WTC11 (cell line): Measurements from ENCODE around the gene ARHGAP18. TPM values are rescaled to one million over a fixed set of nuclear protein-coding genes. Genes with fewer than 3 reads are reported as not detected.

Experiments
- ATAC-seq: fragments of 200-7000 bp; cut with Tn5 transposase; 2 replicates; pipeline ENCODE4 v1.10.0; 2021; ENCODE audit warnings: mild to moderate bottlenecking, moderate library complexity
- CTCF ChIA-PET: fragments of 300-600 bp; sonication (Branson Sonifier 250); formaldehyde crosslinking; loops from one replicate; lab custom pipeline; 2021; ENCODE audit warnings: antibody characterized with exemption; lab: Charles Lee
- POLR2A ChIA-PET: fragments of 350-600 bp; sonication (Branson Sonifier 250); formaldehyde crosslinking; loops from one replicate; lab custom pipeline; 2021; ENCODE audit warnings: antibody characterized with exemption; lab: Charles Lee
- DNase-seq: peaks from one replicate; pipeline ENCODE4 v3.0.0; 2021; ENCODE audit warnings: low spot score
- H3K27ac Mint-ChIP-seq: 2 replicates; pipeline ENCODE4 v1.8.0; 2021; ENCODE audit warnings: mixed read lengths
- H3K27me3 Mint-ChIP-seq: 2 replicates; pipeline ENCODE4 v1.8.0; 2021; ENCODE audit warnings: low read depth, mild to moderate bottlenecking, moderate library complexity, mixed read lengths
- H3K36me3 Mint-ChIP-seq: 2 replicates; pipeline ENCODE4 v1.8.0; 2021; ENCODE audit warnings: mixed read lengths
- H3K4me1 Mint-ChIP-seq: 2 replicates; pipeline ENCODE4 v1.8.0; 2022; ENCODE audit warnings: mixed read lengths
- H3K4me3 Mint-ChIP-seq: 2 replicates; pipeline ENCODE4 v1.8.0; 2021; ENCODE audit warnings: mild to moderate bottlenecking, moderate library complexity, mixed read lengths
- H3K9me3 Mint-ChIP-seq: 2 replicates; pipeline ENCODE4 v1.8.0; 2021; ENCODE audit warnings: mixed read lengths
- CREM ChIP-seq: sonication (generic); formaldehyde crosslinking; IDR thresholded peaks from 2 replicates; pipeline ENCODE4 v1.8.1; 2022; ENCODE audit warnings: mild to moderate bottlenecking, missing genetic modification reagents, moderate library complexity
- E2F5 ChIP-seq: sonication (generic); formaldehyde crosslinking; IDR thresholded peaks from 2 replicates; pipeline ENCODE4 v1.8.1; 2022; ENCODE audit warnings: mild to moderate bottlenecking, moderate library complexity, missing genetic modification reagents
- EMX1 ChIP-seq: fragments of 250-450 bp; sonication (Bioruptor Pico); IDR thresholded peaks from 2 replicates; pipeline ENCODE4 v1.8.0; 2021; ENCODE audit warnings: mild to moderate bottlenecking
- GABPB1 ChIP-seq: sonication (generic); formaldehyde crosslinking; IDR thresholded peaks from 2 replicates; pipeline ENCODE4 v1.8.1; 2023; ENCODE audit warnings: mild to moderate bottlenecking, missing genetic modification reagents
- IRF1 ChIP-seq: sonication (generic); formaldehyde crosslinking; IDR thresholded peaks from 2 replicates; pipeline ENCODE4 v1.8.0; 2023; ENCODE audit warnings: missing genetic modification reagents
- MLX ChIP-seq: sonication (generic); formaldehyde crosslinking; IDR thresholded peaks from 2 replicates; pipeline ENCODE4 v1.8.1; 2023; ENCODE audit warnings: mild to moderate bottlenecking, missing genetic modification reagents, moderate library complexity
- MYBL2 ChIP-seq: sonication (generic); formaldehyde crosslinking; IDR thresholded peaks from 2 replicates; pipeline ENCODE4 v1.8.1; 2023; ENCODE audit warnings: mild to moderate bottlenecking, moderate library complexity, missing genetic modification reagents
- NR3C1 ChIP-seq: sonication (generic); formaldehyde crosslinking; conservative IDR thresholded peaks from 2 replicates; pipeline ENCODE4 v1.8.1; 2023; ENCODE audit warnings: low read depth, mild to moderate bottlenecking, missing genetic modification reagents
- OVOL2 ChIP-seq: fragments of 250-450 bp; sonication (Bioruptor Pico); IDR thresholded peaks from 2 replicates; pipeline ENCODE4 v1.9.0; 2021; ENCODE audit warnings: mild to moderate bottlenecking, borderline replicate concordance
- RELA ChIP-seq: sonication (generic); formaldehyde crosslinking; IDR thresholded peaks from 2 replicates; pipeline ENCODE4 v1.8.1; 2022; ENCODE audit warnings: missing genetic modification reagents, mild to moderate bottlenecking, borderline replicate concordance
- RORB ChIP-seq: fragments of 250-450 bp; sonication (Bioruptor Pico); IDR thresholded peaks from 2 replicates; pipeline ENCODE4 v1.9.0; 2021; ENCODE audit warnings: mild to moderate bottlenecking
- SMAD3 ChIP-seq: sonication (generic); formaldehyde crosslinking; IDR thresholded peaks from 2 replicates; pipeline ENCODE4 v1.8.0; 2022; ENCODE audit warnings: missing genetic modification reagents, mild to moderate bottlenecking, borderline replicate concordance
- SMAD4 ChIP-seq: sonication (generic); formaldehyde crosslinking; IDR thresholded peaks from 2 replicates; pipeline ENCODE4 v1.8.0; 2022; ENCODE audit warnings: mild to moderate bottlenecking, missing genetic modification reagents
- USF1 ChIP-seq: sonication (generic); formaldehyde crosslinking; IDR thresholded peaks from 2 replicates; pipeline ENCODE4 v1.8.0; 2022; ENCODE audit warnings: mild to moderate bottlenecking, missing genetic modification reagents
- ZNF396 ChIP-seq: fragments of 250-450 bp; sonication (Bioruptor Pico); IDR thresholded peaks from 2 replicates; pipeline ENCODE4 v1.8.0; 2021; ENCODE audit warnings: mild to moderate bottlenecking, moderate library complexity, borderline replicate concordance
- total RNA-seq: library from RNA; stranded (reverse); gene quantifications from 3 replicates; pipeline ENCODE4 v1.2.3, GENCODE V29; 2021
- TF ChIP-seq, protein P1 (sequence below): sonication (generic); formaldehyde crosslinking; IDR thresholded peaks from 2 replicates; pipeline ENCODE4 v1.8.1; 2023; ENCODE audit warnings: mild to moderate bottlenecking, missing genetic modification reagents, moderate library complexity
- TF ChIP-seq, protein P2 (sequence below): fragments of 250-450 bp; sonication (Bioruptor Pico); IDR thresholded peaks from 2 replicates; pipeline ENCODE4 v1.9.0; 2021; ENCODE audit warnings: mild to moderate bottlenecking
- TF ChIP-seq, protein P3 (sequence below): sonication (generic); formaldehyde crosslinking; IDR thresholded peaks from 2 replicates; pipeline ENCODE4 v1.8.0; 2023; ENCODE audit warnings: mild to moderate bottlenecking, missing genetic modification reagents
- TF ChIP-seq, protein P4 (sequence below): fragments of 200-600 bp; IDR thresholded peaks from 2 replicates; pipeline ENCODE4 v1.8.0; 2022; ENCODE audit warnings: antibody characterized with exemption
- TF ChIP-seq, protein P5 (sequence below): sonication (generic); formaldehyde crosslinking; IDR thresholded peaks from 2 replicates; pipeline ENCODE4 v1.8.1; 2023; ENCODE audit warnings: mild to moderate bottlenecking, moderate library complexity, missing genetic modification reagents

ARHGAP18 gene
- total RNA-seq, 1 experiment from 2014 or later = 4.6 TPM

DNA sequence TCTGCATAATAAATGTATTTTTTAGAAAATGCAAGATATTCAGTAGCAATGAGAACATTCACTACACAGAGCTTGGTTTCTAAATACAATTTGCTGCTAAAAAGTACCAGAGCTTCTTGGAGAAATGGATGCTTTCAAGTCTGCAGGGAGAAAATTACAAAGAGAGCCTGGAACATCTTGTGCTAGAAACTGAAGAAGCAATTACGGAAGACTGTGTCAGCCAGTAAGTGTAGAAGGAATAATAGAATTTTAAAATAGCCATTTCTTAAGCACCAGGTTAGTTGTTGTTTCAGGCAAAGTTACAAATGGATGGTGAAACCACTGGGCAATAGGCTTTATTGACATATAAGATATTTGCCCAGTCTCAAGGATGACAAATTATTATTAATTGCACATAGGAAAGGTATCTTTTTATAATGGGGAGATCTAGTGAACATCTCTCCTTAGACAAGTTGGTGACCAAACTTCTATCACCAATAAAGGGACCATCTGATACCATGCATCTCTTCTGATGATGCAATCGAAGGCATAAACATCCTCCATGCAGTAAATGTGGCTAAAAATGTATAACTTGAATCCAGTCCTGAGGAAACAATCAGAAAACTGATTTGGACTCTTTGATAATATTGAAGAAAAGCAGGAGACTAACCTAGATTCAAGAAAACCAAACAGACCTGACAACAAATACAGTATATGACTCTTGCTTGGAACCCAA is 81.7 kb downstream of the ARHGAP18 start:
- DNase-seq = no peak
- Mint-ChIP-seq H3K27me3 (no peaks in the 10 kb centered on the region), H3K4me1 (peaks cover 8% of the 10 kb centered on the region), H3K36me3 (no peaks in the 10 kb centered on the region), H3K9me3 (no peaks in the 10 kb centered on the region), H3K27ac (no peak overlapping the region), H3K4me3 (no peak overlapping the region)
- ChIA-PET CTCF (no interaction called here), POLR2A (no interaction called here)
- TF ChIP-seq GABPB1 (CRISPR knock-in tag) (peak; percentile 31; the same call in 1 of the 2 replicates), SMAD4 (CRISPR knock-in tag) (no peak)
- ATAC-seq = no peak

- Mint-ChIP-seq H3K36me3 (no peaks in the 10 kb centered on the region), H3K9me3 (no peaks in the 10 kb centered on the region), H3K27ac (no peak overlapping the region), H3K4me3 (no peak overlapping the region), H3K27me3 (no peaks in the 10 kb centered on the region), H3K4me1 (no peaks in the 10 kb centered on the region)
- CTCF ChIA-PET = no interaction called here
- ATAC-seq (no peak), DNase-seq (no peak)
- POLR2A ChIA-PET = no interaction called here
- no peak for TF ChIP-seq EMX1 (CRISPR knock-in tag)
- TF ChIP-seq, protein P1, sequence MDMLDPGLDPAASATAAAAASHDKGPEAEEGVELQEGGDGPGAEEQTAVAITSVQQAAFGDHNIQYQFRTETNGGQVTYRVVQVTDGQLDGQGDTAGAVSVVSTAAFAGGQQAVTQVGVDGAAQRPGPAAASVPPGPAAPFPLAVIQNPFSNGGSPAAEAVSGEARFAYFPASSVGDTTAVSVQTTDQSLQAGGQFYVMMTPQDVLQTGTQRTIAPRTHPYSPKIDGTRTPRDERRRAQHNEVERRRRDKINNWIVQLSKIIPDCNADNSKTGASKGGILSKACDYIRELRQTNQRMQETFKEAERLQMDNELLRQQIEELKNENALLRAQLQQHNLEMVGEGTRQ (CRISPR knock-in tag) = no peak
- TF ChIP-seq NR3C1 (CRISPR knock-in tag) = no peak
- no peak for TF ChIP-seq MLX (CRISPR knock-in tag)
- no peak for TF ChIP-seq MYBL2 (CRISPR knock-in tag)
- no peak for TF ChIP-seq OVOL2 (CRISPR knock-in tag)
- no peak for TF ChIP-seq E2F5 (CRISPR knock-in tag)
- TF ChIP-seq, protein P2, sequence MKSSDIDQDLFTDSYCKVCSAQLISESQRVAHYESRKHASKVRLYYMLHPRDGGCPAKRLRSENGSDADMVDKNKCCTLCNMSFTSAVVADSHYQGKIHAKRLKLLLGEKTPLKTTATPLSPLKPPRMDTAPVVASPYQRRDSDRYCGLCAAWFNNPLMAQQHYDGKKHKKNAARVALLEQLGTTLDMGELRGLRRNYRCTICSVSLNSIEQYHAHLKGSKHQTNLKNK = no peak
- TF ChIP-seq, protein P3, sequence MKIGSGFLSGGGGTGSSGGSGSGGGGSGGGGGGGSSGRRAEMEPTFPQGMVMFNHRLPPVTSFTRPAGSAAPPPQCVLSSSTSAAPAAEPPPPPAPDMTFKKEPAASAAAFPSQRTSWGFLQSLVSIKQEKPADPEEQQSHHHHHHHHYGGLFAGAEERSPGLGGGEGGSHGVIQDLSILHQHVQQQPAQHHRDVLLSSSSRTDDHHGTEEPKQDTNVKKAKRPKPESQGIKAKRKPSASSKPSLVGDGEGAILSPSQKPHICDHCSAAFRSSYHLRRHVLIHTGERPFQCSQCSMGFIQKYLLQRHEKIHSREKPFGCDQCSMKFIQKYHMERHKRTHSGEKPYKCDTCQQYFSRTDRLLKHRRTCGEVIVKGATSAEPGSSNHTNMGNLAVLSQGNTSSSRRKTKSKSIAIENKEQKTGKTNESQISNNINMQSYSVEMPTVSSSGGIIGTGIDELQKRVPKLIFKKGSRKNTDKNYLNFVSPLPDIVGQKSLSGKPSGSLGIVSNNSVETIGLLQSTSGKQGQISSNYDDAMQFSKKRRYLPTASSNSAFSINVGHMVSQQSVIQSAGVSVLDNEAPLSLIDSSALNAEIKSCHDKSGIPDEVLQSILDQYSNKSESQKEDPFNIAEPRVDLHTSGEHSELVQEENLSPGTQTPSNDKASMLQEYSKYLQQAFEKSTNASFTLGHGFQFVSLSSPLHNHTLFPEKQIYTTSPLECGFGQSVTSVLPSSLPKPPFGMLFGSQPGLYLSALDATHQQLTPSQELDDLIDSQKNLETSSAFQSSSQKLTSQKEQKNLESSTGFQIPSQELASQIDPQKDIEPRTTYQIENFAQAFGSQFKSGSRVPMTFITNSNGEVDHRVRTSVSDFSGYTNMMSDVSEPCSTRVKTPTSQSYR = no peak
- no peak for TF ChIP-seq ZNF396
- TF ChIP-seq CREM (CRISPR knock-in tag) = no peak
Measured at GRCh38 chr6:129624488-129624887, 85.5 kb downstream of the ARHGAP18 start.

DNA sequence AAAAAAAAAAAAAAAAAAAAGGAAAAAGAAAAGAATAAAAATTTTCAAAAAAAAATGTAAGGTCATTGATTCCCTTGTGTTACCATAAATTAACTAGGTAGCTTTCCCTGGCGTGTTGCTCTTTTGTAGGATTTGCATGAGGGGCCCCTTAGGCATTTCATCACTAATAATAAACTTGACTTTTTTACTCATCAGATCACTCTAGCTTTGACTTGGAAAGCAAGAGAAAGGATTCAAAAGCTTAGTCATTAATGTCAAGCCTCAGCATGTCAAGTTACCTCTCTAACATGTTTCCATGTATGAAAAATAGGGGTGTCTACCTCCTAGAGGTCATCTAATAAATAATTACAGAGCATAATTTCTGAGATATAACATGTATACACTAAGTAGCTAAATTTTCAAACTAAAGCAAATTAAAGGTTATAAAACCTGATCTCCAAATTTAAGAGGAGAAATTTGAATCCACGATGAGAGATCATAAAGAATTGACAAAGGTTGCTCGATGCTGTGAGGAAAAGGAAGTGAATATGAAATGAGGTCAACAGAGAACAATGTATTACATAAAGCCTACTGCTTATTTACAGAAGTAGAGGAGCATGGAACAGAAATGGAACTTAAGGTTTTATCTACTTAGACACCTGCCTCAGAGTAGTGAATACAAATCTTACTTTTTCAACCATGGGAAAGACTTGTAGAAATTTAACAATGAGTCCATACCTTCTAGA is 86.8 kb downstream of the ARHGAP18 start:
- H3K4me1 Mint-ChIP-seq = no peaks in the 10 kb centered on the region
- H3K27ac Mint-ChIP-seq = no peak overlapping the region
- ATAC-seq (no peak), DNase-seq (no peak)
- H3K4me3 Mint-ChIP-seq = no peak overlapping the region
- H3K9me3 Mint-ChIP-seq = peaks cover 5% of the 10 kb centered on the region
- ChIA-PET POLR2A (interaction anchor here (0.5 kb wide), 1 partner anchor 15 kb away, joined by 4 read pairs; no protein-coding TSS in a partner anchor), CTCF (interaction anchor here (2.1 kb wide), 1 partner anchor 152 kb away, joined by 5 read pairs; no protein-coding TSS in a partner anchor)
- peaks cover 6% of the 10 kb centered on the region for H3K36me3 Mint-ChIP-seq
- H3K27me3 Mint-ChIP-seq = no peaks in the 10 kb centered on the region
- TF ChIP-seq, protein P4, sequence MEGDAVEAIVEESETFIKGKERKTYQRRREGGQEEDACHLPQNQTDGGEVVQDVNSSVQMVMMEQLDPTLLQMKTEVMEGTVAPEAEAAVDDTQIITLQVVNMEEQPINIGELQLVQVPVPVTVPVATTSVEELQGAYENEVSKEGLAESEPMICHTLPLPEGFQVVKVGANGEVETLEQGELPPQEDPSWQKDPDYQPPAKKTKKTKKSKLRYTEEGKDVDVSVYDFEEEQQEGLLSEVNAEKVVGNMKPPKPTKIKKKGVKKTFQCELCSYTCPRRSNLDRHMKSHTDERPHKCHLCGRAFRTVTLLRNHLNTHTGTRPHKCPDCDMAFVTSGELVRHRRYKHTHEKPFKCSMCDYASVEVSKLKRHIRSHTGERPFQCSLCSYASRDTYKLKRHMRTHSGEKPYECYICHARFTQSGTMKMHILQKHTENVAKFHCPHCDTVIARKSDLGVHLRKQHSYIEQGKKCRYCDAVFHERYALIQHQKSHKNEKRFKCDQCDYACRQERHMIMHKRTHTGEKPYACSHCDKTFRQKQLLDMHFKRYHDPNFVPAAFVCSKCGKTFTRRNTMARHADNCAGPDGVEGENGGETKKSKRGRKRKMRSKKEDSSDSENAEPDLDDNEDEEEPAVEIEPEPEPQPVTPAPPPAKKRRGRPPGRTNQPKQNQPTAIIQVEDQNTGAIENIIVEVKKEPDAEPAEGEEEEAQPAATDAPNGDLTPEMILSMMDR = no peak
- TF ChIP-seq, protein P5, sequence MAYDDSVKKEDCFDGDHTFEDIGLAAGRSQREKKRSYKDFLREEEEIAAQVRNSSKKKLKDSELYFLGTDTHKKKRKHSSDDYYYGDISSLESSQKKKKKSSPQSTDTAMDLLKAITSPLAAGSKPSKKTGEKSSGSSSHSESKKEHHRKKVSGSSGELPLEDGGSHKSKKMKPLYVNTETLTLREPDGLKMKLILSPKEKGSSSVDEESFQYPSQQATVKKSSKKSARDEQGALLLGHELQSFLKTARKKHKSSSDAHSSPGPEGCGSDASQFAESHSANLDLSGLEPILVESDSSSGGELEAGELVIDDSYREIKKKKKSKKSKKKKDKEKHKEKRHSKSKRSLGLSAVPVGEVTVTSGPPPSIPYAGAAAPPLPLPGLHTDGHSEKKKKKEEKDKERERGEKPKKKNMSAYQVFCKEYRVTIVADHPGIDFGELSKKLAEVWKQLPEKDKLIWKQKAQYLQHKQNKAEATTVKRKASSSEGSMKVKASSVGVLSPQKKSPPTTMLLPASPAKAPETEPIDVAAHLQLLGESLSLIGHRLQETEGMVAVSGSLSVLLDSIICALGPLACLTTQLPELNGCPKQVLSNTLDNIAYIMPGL = no peak
- TF ChIP-seq RORB (CRISPR knock-in tag) = no peak
- TF ChIP-seq USF1 (CRISPR knock-in tag) = no peak
- no peak for TF ChIP-seq SMAD3 (CRISPR knock-in tag)
- no peak for TF ChIP-seq IRF1 (CRISPR knock-in tag)
- no peak for TF ChIP-seq GABPB1 (CRISPR knock-in tag)
- no peak for TF ChIP-seq RELA
